GM23338 (cell line): ENCODE data around the gene FUT8.

Source experiments
- CREB1 ChIP-seq: fragments of 250-450 bp; sonication (Bioruptor Pico); IDR thresholded peaks from 2 replicates; pipeline ENCODE4 v1.5.0; 2020; ENCODE audit warnings: low read depth, mild to moderate bottlenecking, moderate library complexity
- EZH2 ChIP-seq: fragments of 200-600 bp; sonication (generic); IDR thresholded peaks from one replicate; pipeline ENCODE4 v1.8.0; 2017; ENCODE audit warnings: antibody characterized with exemption, mild to moderate bottlenecking, low read depth; ENCODE audit not compliant: unreplicated experiment
- EZH2phosphoT487 ChIP-seq: fragments of 200-600 bp; sonication (generic); IDR thresholded peaks from one replicate; pipeline ENCODE4 v1.8.1; 2018; ENCODE audit warnings: antibody characterized with exemption; ENCODE audit not compliant: unreplicated experiment
- JUNB ChIP-seq: IDR thresholded peaks from one replicate; pipeline ENCODE4 v1.6.1; 2016; ENCODE audit warnings: antibody characterized with exemption; ENCODE audit not compliant: unreplicated experiment
- NANOG ChIP-seq: IDR thresholded peaks from 2 replicates; pipeline ENCODE4 v1.6.1; 2016; ENCODE audit warnings: antibody characterized with exemption, borderline replicate concordance
- POLR2AphosphoS5 ChIP-seq: IDR thresholded peaks from 2 replicates; pipeline ENCODE4 v1.6.1; 2016; ENCODE audit warnings: antibody characterized with exemption, low read depth
- STAT1 ChIP-seq: IDR thresholded peaks from one replicate; pipeline ENCODE4 v1.6.1; 2016; ENCODE audit warnings: antibody characterized with exemption; ENCODE audit not compliant: unreplicated experiment
- ZNF331 ChIP-seq: fragments of 250-450 bp; sonication (Bioruptor Pico); IDR thresholded peaks from 2 replicates; pipeline ENCODE4 v1.5.0; 2020; ENCODE audit warnings: low read depth, mild to moderate bottlenecking, moderate library complexity
- TF ChIP-seq, protein P1 (sequence below), 2 experiments: fragments of 200-600 bp in 1 of 2; sonication (generic) in 1 of 2; conservative IDR thresholded peaks; 2 replicates each; pipeline versions ENCODE4 v1.5.1 to v1.6.1; 2016 to 2017; ENCODE audit warnings: antibody characterized with exemption in 2 of 2, low read depth in 2 of 2, mild to moderate bottlenecking in 2 of 2, moderate library complexity in 1 of 2
- TF ChIP-seq, protein P2 (sequence below): IDR thresholded peaks from 2 replicates; pipeline ENCODE4 v1.6.1; 2016; ENCODE audit warnings: antibody characterized with exemption
- TF ChIP-seq, protein P3 (sequence below): IDR thresholded peaks from one replicate; pipeline ENCODE4 v1.6.1; 2018; ENCODE audit warnings: antibody characterized with exemption; ENCODE audit not compliant: unreplicated experiment

DNA sequence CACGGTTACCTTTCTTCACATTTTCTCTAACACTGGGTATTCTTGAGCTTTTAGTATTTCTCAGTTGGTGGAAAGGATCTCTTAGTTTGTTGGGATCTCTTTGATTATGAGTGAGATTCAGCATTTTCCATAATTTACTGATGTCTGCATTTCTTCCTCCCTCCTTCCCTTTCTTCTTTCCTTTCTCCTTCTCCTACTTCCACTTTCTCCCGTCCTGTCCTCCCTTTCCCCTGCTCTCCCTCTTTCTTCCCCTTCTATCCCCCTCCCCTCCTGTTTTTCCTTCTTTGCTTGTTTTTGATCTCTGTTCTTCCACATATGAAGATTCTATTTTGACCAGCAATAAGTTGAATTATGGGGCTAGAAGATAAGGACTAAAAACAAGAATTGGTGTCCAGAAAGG lies 66.9 kb downstream of the FUT8 start:
- TF ChIP-seq, protein P1, sequence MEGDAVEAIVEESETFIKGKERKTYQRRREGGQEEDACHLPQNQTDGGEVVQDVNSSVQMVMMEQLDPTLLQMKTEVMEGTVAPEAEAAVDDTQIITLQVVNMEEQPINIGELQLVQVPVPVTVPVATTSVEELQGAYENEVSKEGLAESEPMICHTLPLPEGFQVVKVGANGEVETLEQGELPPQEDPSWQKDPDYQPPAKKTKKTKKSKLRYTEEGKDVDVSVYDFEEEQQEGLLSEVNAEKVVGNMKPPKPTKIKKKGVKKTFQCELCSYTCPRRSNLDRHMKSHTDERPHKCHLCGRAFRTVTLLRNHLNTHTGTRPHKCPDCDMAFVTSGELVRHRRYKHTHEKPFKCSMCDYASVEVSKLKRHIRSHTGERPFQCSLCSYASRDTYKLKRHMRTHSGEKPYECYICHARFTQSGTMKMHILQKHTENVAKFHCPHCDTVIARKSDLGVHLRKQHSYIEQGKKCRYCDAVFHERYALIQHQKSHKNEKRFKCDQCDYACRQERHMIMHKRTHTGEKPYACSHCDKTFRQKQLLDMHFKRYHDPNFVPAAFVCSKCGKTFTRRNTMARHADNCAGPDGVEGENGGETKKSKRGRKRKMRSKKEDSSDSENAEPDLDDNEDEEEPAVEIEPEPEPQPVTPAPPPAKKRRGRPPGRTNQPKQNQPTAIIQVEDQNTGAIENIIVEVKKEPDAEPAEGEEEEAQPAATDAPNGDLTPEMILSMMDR (conservative IDR thresholded peaks at IDR 0.05; ENCODE audit: low read depth in 2 of 2), result no peak
- TF ChIP-seq, protein P2, sequence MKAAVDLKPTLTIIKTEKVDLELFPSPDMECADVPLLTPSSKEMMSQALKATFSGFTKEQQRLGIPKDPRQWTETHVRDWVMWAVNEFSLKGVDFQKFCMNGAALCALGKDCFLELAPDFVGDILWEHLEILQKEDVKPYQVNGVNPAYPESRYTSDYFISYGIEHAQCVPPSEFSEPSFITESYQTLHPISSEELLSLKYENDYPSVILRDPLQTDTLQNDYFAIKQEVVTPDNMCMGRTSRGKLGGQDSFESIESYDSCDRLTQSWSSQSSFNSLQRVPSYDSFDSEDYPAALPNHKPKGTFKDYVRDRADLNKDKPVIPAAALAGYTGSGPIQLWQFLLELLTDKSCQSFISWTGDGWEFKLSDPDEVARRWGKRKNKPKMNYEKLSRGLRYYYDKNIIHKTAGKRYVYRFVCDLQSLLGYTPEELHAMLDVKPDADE, result no peak
- TF ChIP-seq CREB1 (CRISPR knock-in tag), result no peak
- no peak for TF ChIP-seq ZNF331 (CRISPR knock-in tag)
- no peak for TF ChIP-seq EZH2
- TF ChIP-seq, protein P3, sequence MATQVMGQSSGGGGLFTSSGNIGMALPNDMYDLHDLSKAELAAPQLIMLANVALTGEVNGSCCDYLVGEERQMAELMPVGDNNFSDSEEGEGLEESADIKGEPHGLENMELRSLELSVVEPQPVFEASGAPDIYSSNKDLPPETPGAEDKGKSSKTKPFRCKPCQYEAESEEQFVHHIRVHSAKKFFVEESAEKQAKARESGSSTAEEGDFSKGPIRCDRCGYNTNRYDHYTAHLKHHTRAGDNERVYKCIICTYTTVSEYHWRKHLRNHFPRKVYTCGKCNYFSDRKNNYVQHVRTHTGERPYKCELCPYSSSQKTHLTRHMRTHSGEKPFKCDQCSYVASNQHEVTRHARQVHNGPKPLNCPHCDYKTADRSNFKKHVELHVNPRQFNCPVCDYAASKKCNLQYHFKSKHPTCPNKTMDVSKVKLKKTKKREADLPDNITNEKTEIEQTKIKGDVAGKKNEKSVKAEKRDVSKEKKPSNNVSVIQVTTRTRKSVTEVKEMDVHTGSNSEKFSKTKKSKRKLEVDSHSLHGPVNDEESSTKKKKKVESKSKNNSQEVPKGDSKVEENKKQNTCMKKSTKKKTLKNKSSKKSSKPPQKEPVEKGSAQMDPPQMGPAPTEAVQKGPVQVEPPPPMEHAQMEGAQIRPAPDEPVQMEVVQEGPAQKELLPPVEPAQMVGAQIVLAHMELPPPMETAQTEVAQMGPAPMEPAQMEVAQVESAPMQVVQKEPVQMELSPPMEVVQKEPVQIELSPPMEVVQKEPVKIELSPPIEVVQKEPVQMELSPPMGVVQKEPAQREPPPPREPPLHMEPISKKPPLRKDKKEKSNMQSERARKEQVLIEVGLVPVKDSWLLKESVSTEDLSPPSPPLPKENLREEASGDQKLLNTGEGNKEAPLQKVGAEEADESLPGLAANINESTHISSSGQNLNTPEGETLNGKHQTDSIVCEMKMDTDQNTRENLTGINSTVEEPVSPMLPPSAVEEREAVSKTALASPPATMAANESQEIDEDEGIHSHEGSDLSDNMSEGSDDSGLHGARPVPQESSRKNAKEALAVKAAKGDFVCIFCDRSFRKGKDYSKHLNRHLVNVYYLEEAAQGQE, result no peak
- TF ChIP-seq EZH2phosphoT487, result no peak
- no peak for TF ChIP-seq POLR2AphosphoS5
- no peak for TF ChIP-seq JUNB
- TF ChIP-seq STAT1, result no peak
- no peak for TF ChIP-seq NANOG
